K562 (cell line): ENCODE results near the gene DIPK2A. TPM values are rescaled to one million over a fixed set of nuclear protein-coding genes. Genes with fewer than 3 reads are reported as not detected.

Experiments
- ATAC-seq: fragments of 200-7000 bp; cut with Tn5 transposase; 3 replicates; pipeline ENCODE4 v1.9.1; 2020; ENCODE audit warnings: moderate library complexity
- BruUV-seq: library from RNA; stranded (reverse); fragments of 400-500 nt; replicated peaks from 2 replicates; lab custom pipeline; 2021; lab: Mats Ljungman, UMichigan
- CTCF ChIA-PET: fragments of 300-600 bp; formaldehyde crosslinking; extraction: SDS; loops from one replicate; lab custom pipeline; 2021; ENCODE audit warnings: low intra/inter-chr PET ratio; lab: Yijun Ruan, JAX
- POLR2A ChIA-PET: fragments of 300-600, 350-650 bp; sonication (Branson Sonifier 250); formaldehyde crosslinking; extraction: SDS; loops from one replicate; lab custom pipeline; 2021; ENCODE audit warnings: antibody characterized with exemption, inconsistent platforms; lab: Yijun Ruan, JAX
- DNase-seq, 4 experiments: peaks; one replicate each; pipeline versions ENCODE4 v3.0.0 to v3.0.0-alpha.2; 2011 to 2018; ENCODE audit warnings: low spot score in 3 of 4, mixed read lengths in 3 of 4; ENCODE audit errors: extremely low read depth in 1 of 4
- FAIRE-seq: peaks from 2 replicates; lab custom pipeline; 2011; peaks lifted over from hg19 to GRCh38; lab: Jason Lieb, UNC
- H2AFZ ChIP-seq: 2 replicates; pipeline ENCODE4 v1.6.0; 2011; ENCODE audit warnings: low read depth, low read length, control low read depth, inconsistent platforms
- H3K27ac ChIP-seq: fragments of 200-600 bp; 3 replicates; pipeline ENCODE4 v1.8.0; 2011; ENCODE audit warnings: low read depth, mild to moderate bottlenecking, control low read depth, inconsistent platforms, low read length, moderate library complexity, mixed read lengths; ENCODE audit errors: extremely low read depth
- H3K27me3 ChIP-seq, 2 experiments: fragments of 300-600 bp in 1 of 2; 2 replicates in 1 of 2; 3 replicates in 1 of 2; pipeline versions ENCODE4 v1.6.0 to v1.8.0; 2011; ENCODE audit warnings: inconsistent platforms in 2 of 2, low read length in 2 of 2, mild to moderate bottlenecking in 1 of 2, mixed read lengths in 1 of 2, moderate library complexity in 1 of 2; ENCODE audit not compliant: control insufficient read depth in 2 of 2, insufficient read depth in 2 of 2
- H3K36me3 ChIP-seq: fragments of 300-600 bp; 3 replicates; pipeline ENCODE4 v1.8.0; 2011; ENCODE audit warnings: mild to moderate bottlenecking, low read length, inconsistent platforms; ENCODE audit not compliant: control insufficient read depth, insufficient read depth
- H3K4me1 ChIP-seq, 2 experiments: fragments of 200-600 bp in 1 of 2; replicated peaks in 1 of 2; 2 replicates in 1 of 2; 3 replicates in 1 of 2; pipeline versions ENCODE4 v1.5.1 to v1.8.0; 2011; ENCODE audit warnings: inconsistent platforms in 2 of 2, low read length in 2 of 2, mild to moderate bottlenecking in 1 of 2, mixed read lengths in 1 of 2, moderate library complexity in 1 of 2; ENCODE audit not compliant: control insufficient read depth in 2 of 2, insufficient read depth in 2 of 2
- H3K4me2 ChIP-seq: 2 replicates; pipeline ENCODE4 v1.6.1; 2011; ENCODE audit warnings: low read length, control low read depth, inconsistent platforms, mixed read lengths; ENCODE audit not compliant: insufficient read depth
- H3K4me3 ChIP-seq: fragments of 200-600 bp; sonication (generic), shearing (Covaris generic); 2 replicates; pipeline ENCODE4 v1.5.1; 2016; ENCODE audit warnings: control low read depth, inconsistent platforms
- H3K79me2 ChIP-seq: fragments of 200-600 bp; 3 replicates; pipeline ENCODE4 v1.8.0; 2011; ENCODE audit warnings: low read length, inconsistent platforms; ENCODE audit not compliant: control insufficient read depth, insufficient read depth
- H3K9ac ChIP-seq, 2 experiments: 2 replicates each; pipeline versions ENCODE4 v1.6.0 to v1.6.1; 2011; ENCODE audit warnings: low read depth in 2 of 2, low read length in 2 of 2, control low read depth in 1 of 2, inconsistent platforms in 1 of 2, mild to moderate bottlenecking in 1 of 2, mixed read lengths in 1 of 2; ENCODE audit not compliant: insufficient read depth in 1 of 2
- H3K9me1 ChIP-seq: one replicate; pipeline ENCODE4 v1.6.0; 2011; ENCODE audit warnings: inconsistent platforms, mild to moderate bottlenecking, low read length, moderate library complexity; ENCODE audit not compliant: control insufficient read depth, insufficient read depth
- H3K9me3 ChIP-seq: replicated peaks from 2 replicates; pipeline ENCODE4 v1.5.1; 2011; ENCODE audit warnings: low read depth, low read length, inconsistent platforms; ENCODE audit not compliant: control insufficient read depth, insufficient read depth
- H4K20me1 ChIP-seq: replicated peaks from 2 replicates; pipeline ENCODE4 v1.6.1; 2011; ENCODE audit warnings: low read length, inconsistent platforms, mixed read lengths; ENCODE audit not compliant: control insufficient read depth, insufficient read depth
- CTCF ChIP-seq, 3 experiments: IDR thresholded peaks in 2 of 3; conservative IDR thresholded peaks in 1 of 3; 2 replicates each; pipeline ENCODE4 v1.5.1; 2011 to 2012; ENCODE audit warnings: low read length in 3 of 3, mild to moderate bottlenecking in 3 of 3, control low read depth in 2 of 3, improper control_type of control experiment in 1 of 3, inconsistent platforms in 1 of 3, low read depth in 1 of 3, mixed read lengths in 1 of 3, moderate library complexity in 1 of 3; ENCODE audit not compliant: insufficient read depth in 2 of 3
- RAD21 ChIP-seq, 2 experiments: fragments of 250-450 bp in 1 of 2; fragments of 450-650 bp in 1 of 2; sonication (Bioruptor Pico) in 1 of 2; formaldehyde crosslinking in 1 of 2; IDR thresholded peaks in 1 of 2; conservative IDR thresholded peaks in 1 of 2; 2 replicates each; pipeline versions ENCODE4 v1.4.0 to v1.8.0; 2020 to 2022; ENCODE audit warnings: mild to moderate bottlenecking in 2 of 2, moderate library complexity in 1 of 2
- SMC3 ChIP-seq: conservative IDR thresholded peaks from 2 replicates; pipeline ENCODE4 v1.6.1; 2011; ENCODE audit warnings: low read depth, low read length, improper control_type of control experiment; ENCODE audit not compliant: insufficient read depth
- TCF3 ChIP-seq: sonication (generic); formaldehyde crosslinking; IDR thresholded peaks from 2 replicates; pipeline ENCODE4 v1.4.0; 2020; ENCODE audit warnings: mild to moderate bottlenecking, missing genetic modification reagents
- ZZZ3 ChIP-seq: fragments of 450-650 bp; IDR thresholded peaks from 2 replicates; pipeline ENCODE4 v1.6.1; 2016; ENCODE audit warnings: antibody characterized with exemption, mild to moderate bottlenecking, moderate library complexity
- whole genome bisulfite sequencing: fragments of 100-300 bp; shearing (Covaris generic); methylation state at CpG from one replicate; pipeline ENCODE4 v1.1.6; 2016; ENCODE audit warnings: low coverage, mixed read lengths; ENCODE audit not compliant: insufficient coverage; ENCODE audit errors: missing lambda C conversion rate; 5-methylcytosine and 5-hydroxymethylcytosine counted together
- in situ Hi-C: fragments of 300-500 bp; cut with MboI; formaldehyde crosslinking; loops from 4 replicates; pipeline ENCODE4 v1.15.0; 2018; ENCODE audit warnings: inconsistent platforms, mixed read lengths
- intact Hi-C: fragments of 100-400 bp; cut with micrococcal nuclease; formaldehyde crosslinking; loops from 2 replicates; pipeline ENCODE4 v1.14.2; 2022
- polyA plus RNA-seq, 8 experiments: library from polyadenylated mRNA; depleted of rRNA in 4 of 8; stranded (reverse) in 5 of 8; unstranded in 3 of 8; fragments of >200 nt; fragmentation: Nextera tagmentation in 2 of 8; fragmentation: Illumina TruSeq in 1 of 8; extraction: Ambion mirVana in 2 of 8; extraction: Trizol in 1 of 8; gene quantifications; 2 replicates each; pipeline versions ENCODE4 v1.2.1 to v1.2.3, GENCODE V29; 2011 to 2014; ENCODE audit warnings: inconsistent platforms in 1 of 8, missing spikeins in 1 of 8
- total RNA-seq, 7 experiments: library from RNA; depleted of rRNA in 6 of 7; stranded (reverse); fragments of >200 nt in 6 of 7; fragmentation: Illumina TruSeq in 2 of 7; extraction: Trizol in 2 of 7; gene quantifications; 2 replicates each; pipeline versions ENCODE4 v1.2.1 to v1.2.3, GENCODE V29; 2011 to 2021; ENCODE audit warnings: low replicate concordance in 1 of 7

The DIPK2A gene
- total and polyA plus RNA-seq, 9 of the 15 experiments (the other 6 are each of a cell fraction or from before 2014, with no cell fraction given): 3.3 to 15.7 (median 7.8) TPM

GRCh38 chr3:143950810-143951209 lies 20.8 kb upstream of the DIPK2A start (continued):
- TF ChIP-seq TCF3: no peak

- no peaks in the 10 kb centered on the region for H4K20me1 ChIP-seq
- no peaks in the 10 kb centered on the region for H3K9me1 ChIP-seq
- ATAC-seq: peak; percentile 59; the same call in 2 of the 3 replicates
- in situ Hi-C loops: no loop called here
- H3K27ac ChIP-seq: no peak overlapping the region
- no peak overlapping the region for H3K4me3 ChIP-seq
- TF ChIP-seq ZZZ3 (no peak), SMC3 (0 out of 2 replicates have a peak, but pooled peaks have one; percentile 24), RAD21 (CRISPR knock-in tag; conservative IDR thresholded peaks at IDR 0.05 in 1 of 2, IDR thresholded peaks at IDR 0.05 in 1 of 2) (peak; percentile 12 to 45; a peak in 2 of 4 replicates), CTCF (IDR thresholded peaks at IDR 0.05 in 2 of 3, conservative IDR thresholded peaks at IDR 0.05 in 1 of 3; ENCODE audit: insufficient read depth in 2 of 3, low read depth in 1 of 3, low read length in 3 of 3) (peak in 2 of 3 experiments; percentile 53 to 59; a peak in 4 of 6 replicates)
- H3K9ac ChIP-seq: no peak overlapping the region
- H3K79me2 ChIP-seq: no peaks in the 10 kb centered on the region
- no peaks in the 10 kb centered on the region for H3K9me3 ChIP-seq
- DNase-seq: peak; percentile 22 to 38 (median 32)
- H3K27me3 ChIP-seq: no peaks in the 10 kb centered on the region
- no peak overlapping the region for H3K4me2 ChIP-seq
- 5% methylated on average over 1 of the region's 1 CpG for WGBS
- intact Hi-C loops: loop anchor here (5.0 kb wide), 1 partner anchor 174 kb away; no protein-coding TSS in a partner anchor
- H2AFZ ChIP-seq: no peak overlapping the region
- POLR2A ChIA-PET: no interaction called here
- CTCF ChIA-PET: interaction anchor here (0.6 kb wide), 1 partner anchor 468 kb away, joined by 3 read pairs; no protein-coding TSS in a partner anchor
- FAIRE-seq: peak; percentile 59
- no peaks in the 10 kb centered on the region for H3K4me1 ChIP-seq
- BruUV-seq: no TSS peak
- H3K36me3 ChIP-seq: no peaks in the 10 kb centered on the region
Observed at GRCh38 chr3:143951351-143951971, 20.2 kb upstream of the DIPK2A start.
